Skin epidermis (tissue), 12 donors: ENCODE measurements around the gene FOSL1.

Source experiments
- H3K27ac ChIP-seq, 21 experiments: fragments of 200-600 bp; sonication (generic) in 11 of 21; one replicate each; pipeline ENCODE4 v1.5.0; 2020; ENCODE audit warnings: mild to moderate bottlenecking in 3 of 21, inconsistent platforms in 2 of 21, moderate library complexity in 2 of 21
- H3K4me3 ChIP-seq, 7 experiments: fragments of 200-600 bp; sonication (generic) in 2 of 7; one replicate each; pipeline ENCODE4 v1.5.0; 2020; ENCODE audit warnings: inconsistent platforms in 2 of 7, mild to moderate bottlenecking in 2 of 7, moderate library complexity in 1 of 7

Gene FOSL1

DNA sequence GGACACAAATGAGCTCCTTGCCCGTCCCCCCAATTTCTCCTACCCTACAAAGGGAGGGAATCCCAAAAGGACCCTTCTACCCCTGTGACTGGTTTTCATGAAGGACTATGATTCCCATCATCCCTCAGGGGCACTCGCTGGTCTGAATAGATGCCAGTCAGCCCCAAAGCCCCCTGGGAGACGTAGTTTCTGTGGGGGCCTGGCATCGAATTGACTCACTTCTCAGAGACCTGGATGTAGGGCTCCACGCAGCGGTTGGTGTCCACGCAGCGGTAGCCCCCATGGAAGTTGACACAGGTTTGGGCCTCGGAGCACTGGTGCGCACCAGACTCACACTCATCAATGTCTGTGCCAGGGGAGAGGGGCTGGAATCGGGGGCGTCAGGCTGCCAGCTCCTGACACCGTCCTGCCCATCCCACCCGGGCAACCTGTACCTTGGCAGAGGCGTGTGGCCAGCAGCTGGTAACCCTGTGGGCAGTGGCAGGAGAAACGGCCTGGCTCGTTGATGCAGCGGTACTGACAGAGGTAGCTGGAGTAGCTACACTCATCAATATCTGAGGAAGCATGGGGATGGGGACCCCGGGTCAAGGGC, 32.0 kb downstream of the FOSL1 start:
- Histone ChIP-seq H3K27ac (no peak overlapping the region), H3K4me3 (no peak overlapping the region)

DNA sequence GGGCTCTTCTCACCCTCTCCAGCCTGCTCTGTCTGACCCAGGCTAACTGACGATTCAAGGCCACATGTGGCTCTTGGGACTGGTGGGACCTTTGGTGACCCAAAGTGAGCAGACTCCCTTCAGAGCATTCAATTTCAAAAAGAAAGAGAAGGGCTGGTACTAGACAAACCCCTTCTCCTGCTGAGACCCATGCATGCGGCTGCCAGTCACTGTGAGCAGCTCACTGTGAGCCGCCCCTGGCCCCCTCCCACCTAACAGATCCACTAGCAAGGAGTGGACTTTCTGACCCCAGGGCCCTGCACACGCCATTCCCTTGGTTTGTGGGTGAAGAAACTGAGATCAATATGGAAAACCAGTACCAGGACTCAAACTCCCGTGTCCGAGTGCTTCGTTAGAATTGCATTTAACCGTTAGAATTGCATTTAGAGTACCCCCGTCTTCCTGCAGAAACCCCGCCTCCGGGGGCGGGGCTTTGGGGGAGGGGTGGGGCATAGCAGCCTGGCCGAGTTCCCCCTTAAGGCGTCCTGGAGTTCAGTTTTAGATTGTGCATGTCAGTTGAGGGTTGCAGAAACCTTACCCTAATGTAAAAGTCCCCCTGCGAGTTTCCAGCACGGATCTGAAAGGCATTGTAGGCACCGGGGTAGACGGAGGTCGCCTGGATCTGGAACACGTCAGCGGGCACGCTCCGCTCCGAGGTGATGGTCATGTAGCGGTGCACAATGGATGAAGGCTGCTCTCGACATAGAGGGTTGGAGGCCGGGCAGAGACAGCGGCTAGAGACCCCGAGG, 32.7 kb downstream of the FOSL1 start:
- Histone ChIP-seq H3K27ac (no peak overlapping the region), H3K4me3 (no peak overlapping the region)

DNA sequence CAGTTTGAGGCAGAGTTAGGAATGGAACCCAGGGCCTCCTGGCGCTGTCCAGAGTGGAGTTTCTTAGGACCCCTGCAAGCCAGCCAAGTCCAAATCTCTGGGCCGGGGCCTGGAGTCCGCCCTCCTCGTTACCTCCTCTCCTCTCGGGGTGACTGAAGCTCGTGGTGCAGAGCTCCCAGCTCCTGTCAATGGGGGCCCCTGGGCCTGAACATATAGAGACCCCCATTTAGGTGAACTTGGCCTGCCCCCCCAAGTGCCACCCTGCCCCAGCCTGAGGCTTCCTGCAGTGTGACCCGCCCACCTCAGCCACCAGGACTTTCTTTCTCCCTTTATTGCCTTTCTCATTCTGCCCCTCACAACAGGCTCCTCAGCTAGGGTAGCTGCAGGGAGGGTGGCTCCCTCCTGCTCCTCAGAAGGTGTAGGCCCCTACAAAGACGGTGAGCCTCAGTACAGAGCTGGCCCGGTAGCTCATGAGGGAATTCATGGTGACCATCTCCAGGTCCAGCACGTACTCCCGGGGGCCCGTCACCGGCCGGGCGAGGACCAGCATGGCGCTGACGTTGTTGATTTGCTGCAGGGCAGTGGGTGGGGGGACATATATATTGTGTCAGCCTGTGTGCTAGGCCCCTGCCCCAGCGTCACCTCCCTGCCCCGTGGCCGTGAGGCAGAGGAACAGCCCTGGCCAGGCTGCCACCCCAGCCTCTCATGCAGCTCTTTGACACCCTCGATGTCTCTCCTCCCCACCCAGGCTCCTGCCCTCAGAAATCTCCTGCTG, 33.5 kb downstream of the FOSL1 start:
- no peak overlapping the region for H3K27ac ChIP-seq

GRCh38 chr11:65865550-65866172, 34.5 kb downstream of the FOSL1 start:
- Histone ChIP-seq H3K27ac (no peak overlapping the region), H3K4me3 (no peak overlapping the region)

More for the DNA sequence above, 33.5 kb downstream of the FOSL1 start:
- no peak overlapping the region for H3K4me3 ChIP-seq

GRCh38 chr11:65864706-65865471, 35.3 kb downstream of the FOSL1 start:
- Histone ChIP-seq H3K27ac (no peak overlapping the region), H3K4me3 (no peak overlapping the region)

- H3K27ac ChIP-seq: no peak overlapping the region
- H3K4me3 ChIP-seq: no peak overlapping the region
Measured at GRCh38 chr11:65863889-65864705, 36.1 kb downstream of the FOSL1 start.

DNA sequence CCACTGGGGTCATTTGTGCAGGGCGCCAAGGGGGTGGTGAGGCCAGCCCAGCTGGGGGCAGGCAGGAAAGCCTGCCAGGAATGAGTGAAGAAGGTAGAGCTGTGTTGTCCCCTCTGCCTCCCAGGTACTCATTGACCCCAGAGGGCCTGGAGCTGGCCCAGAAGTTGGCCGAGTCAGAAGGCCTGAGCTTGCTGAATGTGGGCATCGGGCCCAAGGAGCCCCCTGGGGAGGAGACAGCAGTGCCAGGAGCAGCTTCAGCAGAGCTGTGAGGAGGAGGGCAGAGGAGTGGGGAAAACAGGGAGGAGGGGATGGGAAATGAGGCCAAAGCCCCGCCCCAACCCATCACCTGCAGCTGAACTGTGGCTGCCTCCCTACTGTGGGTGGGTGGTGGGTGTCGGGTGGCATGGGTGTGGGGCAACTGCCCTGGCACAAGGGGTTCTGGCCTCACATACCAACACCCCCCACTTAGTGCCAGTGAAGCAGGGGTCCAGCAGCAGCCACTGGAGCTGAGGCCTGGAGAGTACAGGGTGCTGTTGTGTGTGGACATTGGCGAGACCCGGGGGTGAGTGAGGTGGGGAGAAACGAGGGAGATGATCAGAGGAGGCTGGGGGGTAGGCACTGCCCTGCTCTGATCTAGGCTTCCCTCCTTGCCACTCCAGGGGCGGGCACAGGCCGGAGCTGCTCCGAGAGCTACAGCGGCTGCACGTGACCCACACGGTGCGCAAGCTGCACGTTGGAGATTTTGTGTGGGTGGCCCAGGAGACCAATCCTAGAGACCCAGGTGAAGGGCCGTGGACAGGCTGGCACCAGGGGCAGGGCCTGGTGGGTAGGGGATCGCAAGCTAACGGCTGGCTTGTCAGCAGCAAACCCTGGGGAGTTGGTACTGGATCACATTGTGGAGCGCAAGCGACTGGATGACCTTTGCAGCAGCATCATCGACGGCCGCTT, 37.0 kb downstream of the FOSL1 start:
- no peak overlapping the region for H3K4me3 ChIP-seq
- H3K27ac ChIP-seq: peak overlapping the region in 2 of 21 experiments; percentile 3 to 41

GRCh38 chr11:65862191-65862735, 37.9 kb downstream of the FOSL1 start:
- Histone ChIP-seq H3K27ac (peak overlapping the region in 6 of 21 experiments; percentile 14 to 93 (median 28)), H3K4me3 (no peak overlapping the region)

DNA sequence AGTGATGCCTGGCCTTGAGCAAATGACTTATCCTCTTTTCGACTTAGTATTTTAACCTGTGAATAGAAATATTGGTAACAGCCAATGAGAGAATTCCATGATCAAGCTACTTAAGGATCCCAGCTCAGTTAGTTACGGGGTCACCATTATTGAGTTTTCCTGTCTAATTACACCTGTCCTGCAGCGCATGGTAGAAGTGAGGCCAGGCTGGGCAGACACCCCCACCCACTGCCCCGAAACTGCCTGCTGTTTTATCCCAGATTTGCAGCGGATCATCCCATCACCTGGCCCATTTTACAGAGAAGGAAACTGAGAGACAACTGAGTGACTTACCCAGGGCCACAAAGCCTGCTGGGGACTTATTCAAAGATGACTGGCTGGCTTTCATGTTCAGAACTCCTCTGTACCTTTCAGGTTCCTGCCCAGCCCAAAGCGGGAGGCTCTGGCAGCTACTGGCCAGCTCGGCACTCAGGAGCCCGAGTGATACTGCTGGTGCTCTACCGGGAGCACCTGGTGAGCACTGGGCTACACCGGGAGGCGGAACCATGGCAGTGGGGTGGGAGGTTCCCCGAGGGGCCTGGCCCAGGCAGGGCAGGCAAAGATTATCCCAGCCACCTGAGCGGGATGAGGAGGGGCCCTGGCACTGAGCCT, 38.5 kb downstream of the FOSL1 start:
- Histone ChIP-seq H3K4me3 (peak overlapping the region; percentile 80 to 100 (median 98)), H3K27ac (peak overlapping the region in 17 of 21 experiments; percentile 14 to 99 (median 96))

DNA sequence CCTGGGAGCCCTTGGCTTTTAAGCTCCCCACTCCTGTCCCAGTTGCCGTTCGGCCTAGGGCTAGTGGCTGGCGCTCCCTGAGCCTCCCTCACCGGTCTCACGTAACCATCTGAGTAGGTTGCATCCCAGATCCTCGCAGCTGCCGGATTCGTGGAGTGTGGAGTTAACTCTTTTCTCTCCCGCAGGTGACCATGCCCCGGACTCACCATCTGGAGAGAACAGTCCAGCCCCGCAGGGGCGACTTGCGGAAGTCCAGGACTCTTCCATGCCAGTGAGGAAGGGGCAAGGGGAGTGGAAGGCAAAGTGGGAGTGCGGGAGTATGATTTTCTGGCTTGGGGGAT, 39.1 kb downstream of the FOSL1 start:
- H3K4me3 ChIP-seq: peak overlapping the region; percentile 80 to 100 (median 98)
- H3K27ac ChIP-seq: peak overlapping the region; percentile 77 to 99 (median 96)

DNA sequence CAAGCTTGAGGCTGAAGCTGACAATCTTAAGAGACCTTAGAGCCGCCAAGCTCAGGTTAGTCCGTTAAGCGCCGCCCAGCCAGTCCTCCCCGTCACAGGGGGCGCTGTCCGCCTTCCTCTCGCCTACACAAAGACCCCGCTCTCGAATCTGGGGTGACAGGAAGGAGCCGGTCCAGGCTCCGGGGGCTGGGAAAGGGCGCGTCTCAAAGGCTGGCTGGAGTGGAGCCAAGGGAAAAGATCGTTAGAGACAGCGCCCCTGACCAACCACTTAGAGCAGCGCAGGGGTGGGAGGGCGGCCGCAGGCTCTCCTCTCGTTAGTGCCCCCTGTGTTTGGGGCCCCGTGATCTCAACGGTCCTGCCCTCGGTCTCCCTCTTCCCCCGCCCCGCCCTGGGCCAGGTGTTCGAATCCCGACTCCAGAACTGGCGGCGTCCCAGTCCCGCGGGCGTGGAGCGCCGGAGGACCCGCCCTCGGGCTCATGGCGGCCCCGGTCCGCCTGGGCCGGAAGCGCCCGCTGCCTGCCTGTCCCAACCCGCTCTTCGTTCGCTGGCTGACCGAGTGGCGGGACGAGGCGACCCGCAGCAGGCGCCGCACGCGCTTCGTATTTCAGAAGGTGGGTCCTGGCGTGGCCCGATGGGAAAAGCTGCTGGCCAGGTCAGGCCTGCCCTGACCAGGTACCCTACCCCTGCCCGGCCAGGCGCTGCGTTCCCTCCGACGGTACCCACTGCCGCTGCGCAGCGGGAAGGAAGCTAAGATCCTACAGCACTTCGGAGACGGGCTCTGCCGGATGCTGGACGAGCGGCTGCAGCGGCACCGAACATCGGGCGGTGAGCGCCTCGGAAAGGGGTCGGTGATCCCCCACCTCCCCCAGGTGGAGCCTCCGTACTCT, 39.7 kb downstream of the FOSL1 start, which contains the start of gene MUS81:
Gene MUS81 (plus strand): TSS at position 156 of the 887 bp plus-strand sequence. CDS start 321 bp downstream, at position 477.
- H3K27ac ChIP-seq: peak within 1 kb of the TSS; percentile 77 to 99 (median 96)
- peak within 1 kb of the TSS; percentile 80 to 100 (median 98) for H3K4me3 ChIP-seq

DNA sequence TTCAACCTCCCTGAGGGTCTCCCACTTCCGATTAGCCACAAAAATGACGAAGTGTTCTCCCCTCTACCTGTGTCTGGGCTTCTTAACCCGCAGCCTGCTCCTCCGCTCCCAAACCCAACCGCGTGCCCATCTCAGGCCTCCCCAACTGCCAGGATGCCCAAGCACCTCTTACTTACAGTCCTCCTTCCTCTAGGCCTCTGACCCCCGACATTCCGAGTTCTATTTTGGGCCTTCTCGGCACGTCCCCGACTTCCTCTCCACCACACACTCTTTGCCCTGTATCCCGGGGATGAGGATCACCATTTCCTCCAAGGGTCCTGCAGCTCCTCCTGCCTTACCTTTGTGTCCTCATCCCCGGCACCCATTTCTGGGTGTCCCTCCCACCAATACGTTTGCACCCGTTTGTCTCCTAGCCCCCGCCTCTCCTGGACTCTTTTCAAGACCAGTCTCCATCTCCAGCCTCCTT, 40.3 kb downstream of the FOSL1 start:
- H3K27ac ChIP-seq: peak overlapping the region in 20 of 21 experiments; percentile 77 to 99 (median 96)
- peak overlapping the region; percentile 80 to 100 (median 98) for H3K4me3 ChIP-seq

DNA sequence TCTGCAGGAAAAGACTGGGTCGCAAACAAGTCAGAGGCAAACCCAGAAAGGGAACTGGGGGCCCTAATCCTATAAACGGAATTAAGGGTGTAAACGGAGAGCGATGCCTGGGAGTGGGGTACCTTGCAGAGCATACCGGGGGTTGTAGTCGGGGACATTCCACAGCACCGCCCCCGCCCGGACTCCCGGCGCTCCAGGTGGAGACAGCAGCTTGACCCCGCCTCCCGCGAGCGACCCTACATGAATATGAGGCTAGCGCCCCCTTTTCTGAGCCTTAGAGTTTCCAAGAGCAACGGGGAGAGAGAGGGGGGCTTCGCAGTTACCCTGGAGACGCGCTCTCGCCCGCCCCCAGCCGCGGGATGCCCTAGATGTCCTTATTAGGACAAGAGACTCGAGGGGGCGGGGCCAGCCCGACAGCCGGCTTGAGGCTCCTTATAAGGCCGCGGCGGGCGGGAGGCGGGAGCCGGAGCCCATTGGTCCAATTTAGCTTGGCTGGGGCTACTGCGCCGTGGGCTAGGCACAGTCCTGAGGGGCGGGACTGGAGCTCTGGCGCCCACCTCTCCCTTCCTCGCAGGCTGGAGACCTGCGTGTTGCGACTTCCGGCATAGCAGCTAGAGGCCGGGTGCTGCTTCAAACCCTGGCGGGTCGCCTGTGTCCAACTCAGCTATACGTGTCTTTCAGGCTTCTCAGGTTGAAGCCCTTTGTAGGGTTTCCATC, 40.9 kb downstream of the FOSL1 start:
- H3K27ac ChIP-seq: peak overlapping the region; percentile 57 to 99 (median 96)

DNA sequence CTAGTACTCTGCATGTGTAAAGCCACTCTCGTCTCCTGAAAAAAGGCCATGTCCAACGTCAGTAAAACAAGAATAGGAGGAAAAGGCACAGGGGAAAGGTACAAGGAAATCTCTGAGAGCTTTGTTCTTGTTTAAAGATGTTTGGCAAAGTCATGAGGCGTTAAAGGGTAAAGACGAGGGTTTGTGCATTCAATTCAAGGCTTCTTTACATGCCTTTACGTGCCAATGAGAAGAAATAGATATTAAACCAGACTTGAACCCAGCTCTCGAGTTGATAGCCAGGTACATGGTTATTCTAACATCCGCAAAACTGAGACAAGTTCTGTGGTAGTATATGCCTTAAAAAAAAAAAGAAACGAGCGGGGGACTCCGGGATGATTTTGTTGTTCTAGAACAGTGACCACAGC, 41.5 kb downstream of the FOSL1 start:
- peak overlapping the region; percentile 80 to 100 (median 98) for H3K4me3 ChIP-seq
- peak overlapping the region; percentile 57 to 99 (median 96) for H3K27ac ChIP-seq

More for the DNA sequence above, 40.9 kb downstream of the FOSL1 start:
- peak overlapping the region; percentile 80 to 100 (median 98) for H3K4me3 ChIP-seq
